ENCODE measurements around the gene MLN. TPM values are rescaled to one million over a fixed set of nuclear protein-coding genes. Genes with fewer than 3 reads are reported as not detected.
A peak's percentile ranks its signal among the peaks of the same experiment; 100 is the strongest.

The MLN gene
- total and polyA plus RNA-seq, 2 donors (not counting 3 experiments of a cell fraction or from before 2014, with no cell fraction given), result not detected

GRCh38 chr6:33828764-33829731 is 25.2 kb upstream of the MLN start:
- no peaks in the 10 kb centered on the region for H3K36me3 ChIP-seq (ENCODE audit: control insufficient read depth in 2 of 2, extremely low read depth in 1 of 2, insufficient read depth in 2 of 2, low read length in 2 of 2)
- H3K9me1 ChIP-seq (replicated peaks; ENCODE audit: control insufficient read depth, extremely low read depth, insufficient read depth, low read length), result no peaks in the 10 kb centered on the region
- H3K4me2 ChIP-seq (ENCODE audit: insufficient read depth, low read length), result no peak overlapping the region
- peaks cover 6% of the 10 kb centered on the region for H3K4me1 ChIP-seq (ENCODE audit: control insufficient read depth, extremely low read depth, insufficient read depth, low read length)
- H3K27ac ChIP-seq (ENCODE audit: insufficient read depth, low read depth, low read length), result no peak overlapping the region
- FAIRE-seq, result peak; percentile 24
- H2AFZ ChIP-seq (ENCODE audit: low read depth, low read length), result no peak overlapping the region
- no TSS peak for BruUV-seq (replicated peaks)
- H3K79me2 ChIP-seq (ENCODE audit: control insufficient read depth, insufficient read depth, low read length), result no peaks in the 10 kb centered on the region
- ChIA-PET POLR2A (interaction anchor here (1.2 kb wide), 1 partner anchor 11 kb away, joined by 3 read pairs; no protein-coding TSS in a partner anchor), CTCF (interaction anchor here (0.6 to 1.1 kb wide), 5 partner anchors 11 to 280 kb away, joined by 3 to 4 read pairs (median 3); no protein-coding TSS in a partner anchor)
- intact Hi-C loops (cut with micrococcal nuclease), result no loop called here
- TF ChIP-seq GATA2 (IDR thresholded peaks at IDR 0.05; ENCODE audit: insufficient read depth, insufficient read length, low read depth, low read length), result no peak
- TF ChIP-seq, protein P1, sequence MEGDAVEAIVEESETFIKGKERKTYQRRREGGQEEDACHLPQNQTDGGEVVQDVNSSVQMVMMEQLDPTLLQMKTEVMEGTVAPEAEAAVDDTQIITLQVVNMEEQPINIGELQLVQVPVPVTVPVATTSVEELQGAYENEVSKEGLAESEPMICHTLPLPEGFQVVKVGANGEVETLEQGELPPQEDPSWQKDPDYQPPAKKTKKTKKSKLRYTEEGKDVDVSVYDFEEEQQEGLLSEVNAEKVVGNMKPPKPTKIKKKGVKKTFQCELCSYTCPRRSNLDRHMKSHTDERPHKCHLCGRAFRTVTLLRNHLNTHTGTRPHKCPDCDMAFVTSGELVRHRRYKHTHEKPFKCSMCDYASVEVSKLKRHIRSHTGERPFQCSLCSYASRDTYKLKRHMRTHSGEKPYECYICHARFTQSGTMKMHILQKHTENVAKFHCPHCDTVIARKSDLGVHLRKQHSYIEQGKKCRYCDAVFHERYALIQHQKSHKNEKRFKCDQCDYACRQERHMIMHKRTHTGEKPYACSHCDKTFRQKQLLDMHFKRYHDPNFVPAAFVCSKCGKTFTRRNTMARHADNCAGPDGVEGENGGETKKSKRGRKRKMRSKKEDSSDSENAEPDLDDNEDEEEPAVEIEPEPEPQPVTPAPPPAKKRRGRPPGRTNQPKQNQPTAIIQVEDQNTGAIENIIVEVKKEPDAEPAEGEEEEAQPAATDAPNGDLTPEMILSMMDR (IDR thresholded peaks at IDR 0.05; ENCODE audit: extremely low read depth in 1 of 2, insufficient read depth in 1 of 2, low read depth in 1 of 2, low read length in 2 of 2), result no peak
- no peak for TF ChIP-seq JUN (IDR thresholded peaks at IDR 0.05; ENCODE audit: borderline replicate concordance, insufficient read depth, insufficient read length, low read depth)
- no peak for TF ChIP-seq FOS (IDR thresholded peaks at IDR 0.05; ENCODE audit: borderline replicate concordance, insufficient read depth, low read length)
- TF ChIP-seq POLR2AphosphoS5 (IDR thresholded peaks at IDR 0.05; ENCODE audit: insufficient read depth, low read depth, low read length), result no peak
- no peak for TF ChIP-seq EZH2 (IDR thresholded peaks at IDR 0.05; ENCODE audit: borderline replicate concordance, low read depth, low read length, severe bottlenecking)
- TF ChIP-seq MYC (IDR thresholded peaks at IDR 0.05; ENCODE audit: low read depth, low read length), result no peak
- no peak overlapping the region for H3K4me3 ChIP-seq (replicated peaks in 1 of 3; ENCODE audit: insufficient read depth in 1 of 3, low read depth in 1 of 3, low read length in 3 of 3)
- DNase-seq (ENCODE audit: low read depth, low spot score), result no peak
- peaks cover 19 to 20% of the 10 kb centered on the region in 2 experiments for H3K27me3 ChIP-seq (ENCODE audit: control insufficient read depth in 2 of 2, insufficient read depth in 2 of 2, low read length in 2 of 2)
- no peaks in the 10 kb centered on the region for H4K20me1 ChIP-seq (replicated peaks; ENCODE audit: control insufficient read depth, extremely low read depth, insufficient read depth, low read length)
- no peak overlapping the region for H3K9ac ChIP-seq (replicated peaks; ENCODE audit: extremely low read depth, insufficient read depth, low read length)
- no peaks in the 10 kb centered on the region for H3K9me3 ChIP-seq (replicated peaks; ENCODE audit: control insufficient read depth, insufficient read depth, low read length)
- dilution Hi-C loops (cut with MboI; ENCODE audit: extremely low pct_ligation_motif_present, low sequenced_read_pairs), result no loop called here
